Measurements from ENCODE around the gene JAZF1.

The JAZF1 gene

DNA sequence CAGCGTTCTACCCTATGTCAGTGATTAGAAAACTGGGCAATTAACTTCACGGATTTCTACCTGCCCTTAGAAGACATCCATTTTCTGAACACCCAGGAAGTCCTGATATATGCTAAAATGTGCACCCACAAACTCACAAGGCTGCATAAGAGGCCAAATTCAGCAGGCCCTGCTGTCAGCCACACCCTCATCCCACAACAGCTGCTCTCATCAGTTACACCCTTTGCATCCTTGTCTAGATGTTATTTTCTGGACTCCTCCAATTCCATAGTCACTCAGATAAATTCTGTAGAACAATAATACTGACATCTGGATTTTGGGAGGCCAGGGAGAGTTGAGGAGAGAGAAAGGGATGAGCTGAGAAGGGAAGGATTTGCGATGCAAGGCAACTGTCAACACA lies 231.7 kb downstream of the JAZF1 start:
- no peaks in the 10 kb centered on the region for H3K4me1 ChIP-seq (ENCODE audit: control insufficient read depth in 1 of 2, insufficient read depth in 1 of 2, low read depth in 1 of 2, low read length in 1 of 2)
- no peaks in the 10 kb centered on the region for H3K9me3 ChIP-seq
- TF ChIP-seq, protein P1, sequence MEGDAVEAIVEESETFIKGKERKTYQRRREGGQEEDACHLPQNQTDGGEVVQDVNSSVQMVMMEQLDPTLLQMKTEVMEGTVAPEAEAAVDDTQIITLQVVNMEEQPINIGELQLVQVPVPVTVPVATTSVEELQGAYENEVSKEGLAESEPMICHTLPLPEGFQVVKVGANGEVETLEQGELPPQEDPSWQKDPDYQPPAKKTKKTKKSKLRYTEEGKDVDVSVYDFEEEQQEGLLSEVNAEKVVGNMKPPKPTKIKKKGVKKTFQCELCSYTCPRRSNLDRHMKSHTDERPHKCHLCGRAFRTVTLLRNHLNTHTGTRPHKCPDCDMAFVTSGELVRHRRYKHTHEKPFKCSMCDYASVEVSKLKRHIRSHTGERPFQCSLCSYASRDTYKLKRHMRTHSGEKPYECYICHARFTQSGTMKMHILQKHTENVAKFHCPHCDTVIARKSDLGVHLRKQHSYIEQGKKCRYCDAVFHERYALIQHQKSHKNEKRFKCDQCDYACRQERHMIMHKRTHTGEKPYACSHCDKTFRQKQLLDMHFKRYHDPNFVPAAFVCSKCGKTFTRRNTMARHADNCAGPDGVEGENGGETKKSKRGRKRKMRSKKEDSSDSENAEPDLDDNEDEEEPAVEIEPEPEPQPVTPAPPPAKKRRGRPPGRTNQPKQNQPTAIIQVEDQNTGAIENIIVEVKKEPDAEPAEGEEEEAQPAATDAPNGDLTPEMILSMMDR (IDR thresholded peaks at IDR 0.05) = no peak
- no peaks in the 10 kb centered on the region for H3K36me3 ChIP-seq
- no peak overlapping the region for H3K4me3 ChIP-seq (ENCODE audit: low read depth in 1 of 2, low read length in 1 of 2)
- no peaks in the 10 kb centered on the region for H3K27me3 ChIP-seq
- no peak overlapping the region for H3K27ac ChIP-seq

DNA sequence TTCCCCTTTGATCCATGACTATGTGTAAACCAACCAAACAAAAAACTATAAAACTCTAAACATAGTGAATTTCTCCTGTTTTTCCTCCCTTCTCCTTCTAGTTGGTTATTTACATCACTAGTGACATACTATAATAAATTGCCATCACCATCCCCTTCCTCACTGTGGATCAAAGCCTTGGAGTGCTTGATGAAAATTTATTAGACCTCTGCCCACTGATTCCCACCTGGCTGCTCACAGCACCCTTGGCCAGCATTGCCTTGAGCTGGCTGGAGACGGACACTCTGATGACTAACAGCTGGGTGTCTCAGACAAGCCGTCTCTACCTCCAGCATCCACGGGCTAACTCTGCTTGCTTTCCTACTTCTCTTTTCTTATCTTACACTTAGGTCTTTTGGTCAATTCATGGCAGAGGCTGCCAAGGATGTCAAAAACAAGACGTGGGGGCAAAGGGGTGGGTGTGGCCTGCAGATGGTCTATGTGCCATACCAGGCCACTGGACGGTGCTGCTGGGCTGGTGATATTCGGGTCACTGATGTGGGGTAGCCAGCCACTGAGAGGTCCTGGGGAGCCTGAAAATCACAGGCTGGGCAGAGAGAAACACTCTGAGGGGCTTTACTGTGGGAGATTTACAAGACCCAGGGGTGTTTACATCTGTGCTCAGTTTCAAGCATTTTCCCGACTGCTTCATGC lies 232.9 kb downstream of the JAZF1 start:
- H3K4me3 ChIP-seq (ENCODE audit: low read depth in 1 of 2, low read length in 1 of 2) = no peak overlapping the region
- no peak overlapping the region for H3K27ac ChIP-seq
- TF ChIP-seq, protein P1 (IDR thresholded peaks at IDR 0.05) = no peak
- H3K4me1 ChIP-seq (ENCODE audit: control insufficient read depth in 1 of 2, insufficient read depth in 1 of 2, low read depth in 1 of 2, low read length in 1 of 2) = no peaks in the 10 kb centered on the region
- no peaks in the 10 kb centered on the region for H3K27me3 ChIP-seq
- H3K36me3 ChIP-seq = no peaks in the 10 kb centered on the region
- no peaks in the 10 kb centered on the region for H3K9me3 ChIP-seq

DNA sequence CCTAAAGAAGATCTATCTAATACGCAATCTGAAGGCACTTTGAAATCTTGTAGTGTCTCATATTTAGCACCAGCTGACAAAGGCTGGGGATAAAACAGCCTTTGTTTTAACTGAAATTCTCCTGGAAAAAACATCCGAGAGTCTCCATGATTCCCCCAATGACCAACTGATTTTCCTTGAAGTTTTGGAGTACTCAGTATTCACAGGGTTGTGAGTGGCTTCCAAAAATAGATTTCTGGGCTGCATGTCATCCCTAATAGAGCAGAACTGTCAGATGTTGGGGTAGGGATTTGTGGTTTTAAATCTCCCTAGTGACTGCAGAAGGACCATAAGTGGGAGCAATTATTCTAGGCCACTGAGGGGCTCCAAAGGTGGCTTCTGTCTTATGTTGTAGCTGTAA lies 234.2 kb downstream of the JAZF1 start:
- TF ChIP-seq, protein P1 (IDR thresholded peaks at IDR 0.05) = no peak
- H3K4me1 ChIP-seq (ENCODE audit: control insufficient read depth in 1 of 2, insufficient read depth in 1 of 2, low read depth in 1 of 2, low read length in 1 of 2) = peaks cover 3 to 12% of the 10 kb centered on the region in 2 experiments
- H3K9me3 ChIP-seq = no peaks in the 10 kb centered on the region
- no peaks in the 10 kb centered on the region for H3K36me3 ChIP-seq
- no peak overlapping the region for H3K4me3 ChIP-seq (ENCODE audit: low read depth in 1 of 2, low read length in 1 of 2)
- H3K27me3 ChIP-seq = no peaks in the 10 kb centered on the region
- no peak overlapping the region for H3K27ac ChIP-seq

DNA sequence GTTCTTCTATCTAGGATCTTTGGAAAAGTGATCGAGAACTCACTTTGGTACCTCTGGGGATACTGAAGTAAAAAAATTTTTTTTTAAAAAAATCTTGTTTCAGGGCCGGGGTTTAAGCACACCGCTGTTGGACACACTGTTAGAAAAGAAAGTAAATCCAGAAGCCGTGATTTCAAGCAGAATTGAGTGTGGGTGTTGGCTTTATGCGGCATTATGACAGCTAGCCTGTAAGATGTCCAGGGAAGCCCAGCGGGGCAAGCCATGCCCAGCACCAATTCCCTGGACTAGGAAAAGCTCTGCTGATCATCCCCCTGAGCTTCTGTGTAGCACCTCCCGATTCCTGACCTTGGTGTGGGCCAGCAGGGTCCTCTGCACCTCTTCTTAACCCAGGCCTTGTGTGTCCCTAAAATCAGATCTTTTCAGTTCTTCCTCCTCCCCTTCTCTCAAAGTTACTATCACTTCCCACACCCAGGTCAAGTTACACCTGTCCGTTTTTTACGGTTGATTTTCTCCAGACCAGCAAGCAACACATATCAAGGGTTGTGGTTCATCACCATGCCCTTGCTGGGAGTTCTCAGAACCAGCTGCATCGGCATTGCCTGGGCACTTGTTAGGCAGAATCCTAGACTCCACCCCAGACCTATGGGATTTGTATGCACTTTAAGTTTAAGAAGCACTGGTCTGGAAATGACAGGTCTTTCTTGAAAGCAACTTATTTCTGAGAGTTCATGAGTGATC lies 235.4 kb downstream of the JAZF1 start:
- TF ChIP-seq, protein P1 (IDR thresholded peaks at IDR 0.05) = no peak

DNA sequence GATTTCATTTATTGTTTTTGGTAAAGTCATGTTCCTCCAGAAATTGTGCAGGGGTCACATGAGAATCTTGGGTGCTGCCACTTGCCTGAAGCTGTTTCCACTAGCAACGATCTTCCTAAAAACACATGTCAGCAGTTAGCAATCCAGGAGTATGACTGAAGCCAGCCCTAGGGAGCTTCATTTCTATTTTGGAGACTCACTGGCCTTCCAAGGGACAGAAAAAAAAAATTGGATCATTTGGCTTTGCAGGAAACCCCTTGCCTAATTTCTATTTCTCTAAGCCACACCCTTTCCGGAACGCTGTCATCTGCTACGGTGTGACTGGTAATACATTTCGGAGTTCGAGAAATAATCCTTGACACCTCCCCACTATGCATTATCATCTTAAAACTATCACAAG lies 236.0 kb downstream of the JAZF1 start:
- H3K9me3 ChIP-seq = no peaks in the 10 kb centered on the region
- H3K36me3 ChIP-seq = no peaks in the 10 kb centered on the region
- TF ChIP-seq, protein P1 (IDR thresholded peaks at IDR 0.05) = no peak
- H3K4me3 ChIP-seq (ENCODE audit: low read depth in 1 of 2, low read length in 1 of 2) = no peak overlapping the region
- peaks cover 3 to 13% of the 10 kb centered on the region in 2 experiments for H3K4me1 ChIP-seq (ENCODE audit: control insufficient read depth in 1 of 2, insufficient read depth in 1 of 2, low read depth in 1 of 2, low read length in 1 of 2)
- no peak overlapping the region for H3K27ac ChIP-seq
- H3K27me3 ChIP-seq = no peaks in the 10 kb centered on the region

More for the DNA sequence above, 235.4 kb downstream of the JAZF1 start:
- peaks cover 3 to 13% of the 10 kb centered on the region in 2 experiments for H3K4me1 ChIP-seq (ENCODE audit: control insufficient read depth in 1 of 2, insufficient read depth in 1 of 2, low read depth in 1 of 2, low read length in 1 of 2)
- no peaks in the 10 kb centered on the region for H3K9me3 ChIP-seq
- no peak overlapping the region for H3K27ac ChIP-seq
- no peaks in the 10 kb centered on the region for H3K27me3 ChIP-seq
- no peak overlapping the region for H3K4me3 ChIP-seq (ENCODE audit: low read depth in 1 of 2, low read length in 1 of 2)
- no peaks in the 10 kb centered on the region for H3K36me3 ChIP-seq
